Stimulated activated CD4-positive, alpha-beta T cell treated with anti-CD3 and anti-CD28 coated beads, Interleukin-15, amount 100 ng/mL, for 1 hour (primary cell): Measurements from ENCODE around the gene AUP1.
"Not testable (repeated sequence)": the region's sequence is repeated elsewhere in the genome, so short reads cannot be mapped to it uniquely, and the experiment has no call there.

ENCODE experiments used
- DNase-seq, 2 donors: peaks; one replicate each; pipeline ENCODE4 v3.0.0-alpha.2; 2020; ENCODE audit warnings: low read depth in 1 of 2, low spot score in 1 of 2

Gene AUP1

DNA sequence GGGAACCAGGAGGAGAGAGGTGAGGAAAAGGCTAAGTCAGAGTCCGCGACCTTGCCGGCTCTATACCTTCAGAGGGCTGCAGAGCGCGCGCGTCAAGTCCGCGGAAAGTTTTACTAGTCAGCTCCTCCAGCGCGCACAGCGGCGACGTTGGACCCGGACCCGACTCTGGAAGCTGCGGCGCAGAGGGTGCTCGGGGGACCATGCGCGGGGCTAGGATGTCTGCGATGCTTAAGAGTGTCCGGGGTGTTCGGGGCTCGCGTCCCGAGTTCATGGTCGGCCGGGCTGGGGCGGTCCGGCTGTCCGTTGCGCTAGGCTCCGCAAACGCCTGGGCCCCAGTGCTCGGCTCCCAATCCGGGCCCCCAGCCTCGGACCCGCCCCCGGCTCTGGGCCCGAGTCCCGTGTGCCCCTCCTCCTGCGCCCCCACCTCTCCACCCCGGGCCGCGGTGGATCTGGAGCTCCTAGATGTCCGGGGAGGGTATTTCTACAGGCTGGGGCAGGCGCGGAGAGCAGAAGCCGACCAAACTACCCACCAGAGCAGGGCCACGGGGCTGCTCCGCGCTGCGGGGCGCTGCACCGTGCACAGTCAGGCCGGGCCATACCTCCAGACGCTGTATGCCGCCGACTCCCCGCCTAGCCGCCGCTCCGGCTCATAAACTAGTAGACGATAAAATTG is 30.1 kb downstream of the AUP1 start, which contains the start of gene LBX2:
Gene LBX2, minus strand, starts transcription at position 337 of the 673 bp plus-strand sequence. Its CDS starts 66 bp downstream, at position 271.
- no peak for DNase-seq

GRCh38 chr2:74498500-74499266 is 30.8 kb downstream of the AUP1 start:
- no peak for DNase-seq

DNA sequence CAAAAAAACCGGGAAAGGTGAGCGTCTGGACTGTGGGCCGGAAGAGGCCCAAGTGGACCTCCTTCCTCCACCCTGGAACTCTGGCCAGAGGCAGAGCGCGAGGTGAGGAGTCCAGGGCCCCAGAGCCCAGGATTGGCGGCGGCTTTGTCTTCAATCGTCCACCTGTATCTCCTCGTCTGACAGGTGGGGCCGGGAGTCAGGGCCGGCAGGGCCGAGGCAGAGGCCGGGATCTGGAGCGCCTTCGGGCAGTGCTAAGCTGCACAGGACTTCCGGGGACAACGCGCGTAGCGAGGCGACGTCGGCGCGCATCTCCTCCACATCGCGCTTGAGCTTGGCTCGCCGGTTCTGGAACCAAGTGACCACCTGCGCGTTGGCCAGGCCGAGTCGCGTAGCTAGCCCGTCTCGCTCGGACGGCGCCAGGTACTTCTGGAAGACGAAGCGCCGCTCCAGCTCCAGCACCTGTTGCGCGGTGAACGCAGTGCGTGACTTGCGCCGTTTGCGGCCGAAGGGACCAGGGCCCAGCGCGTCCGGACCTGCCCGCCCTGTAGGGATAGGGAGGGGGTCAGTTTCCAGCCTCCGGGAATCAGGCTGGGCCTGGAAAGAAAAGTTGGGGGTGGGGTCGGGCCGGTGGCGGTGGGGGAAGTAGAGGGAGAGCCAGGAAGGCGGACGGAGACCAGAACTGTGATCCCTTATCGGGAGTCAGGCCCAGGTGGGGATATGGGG is 31.6 kb downstream of the AUP1 start:
- no peak for DNase-seq

DNA sequence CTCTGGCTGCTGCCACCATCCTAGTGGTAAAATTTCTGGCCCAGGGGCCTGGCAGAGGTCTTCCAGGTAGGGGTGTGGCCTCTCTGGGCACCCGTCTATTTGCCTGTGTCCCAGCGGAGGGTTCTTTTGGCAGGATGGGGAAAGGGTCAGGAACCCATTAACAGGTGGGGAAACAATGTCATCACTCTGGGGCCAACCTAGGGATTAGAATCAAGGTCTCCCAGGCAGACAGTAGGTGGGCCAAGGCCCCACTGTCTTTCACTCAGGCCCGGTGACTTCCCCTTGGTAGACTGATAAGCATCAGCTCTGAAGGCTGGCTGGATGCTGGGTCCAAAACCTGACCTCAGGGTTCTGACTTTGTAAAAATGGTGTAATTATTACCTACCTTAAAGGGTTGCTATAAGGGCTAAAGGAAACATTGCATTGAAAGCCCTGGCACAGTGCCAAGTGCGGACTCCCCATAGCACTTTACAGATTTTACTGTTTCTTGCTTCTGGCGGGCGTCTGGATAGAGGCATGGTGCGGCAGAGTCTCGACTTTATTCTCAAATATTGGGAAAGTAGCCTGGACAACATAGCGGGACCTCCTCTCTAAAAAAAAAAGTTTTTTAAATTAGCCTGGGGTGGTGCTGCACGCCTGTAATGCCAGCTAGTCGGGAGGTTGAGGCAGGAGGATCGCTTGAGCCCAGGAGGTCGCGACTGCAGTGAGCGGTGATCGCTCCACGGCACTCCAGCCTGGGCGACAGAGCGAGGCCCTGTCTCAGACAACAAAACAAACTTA is 32.3 kb downstream of the AUP1 start:
- DNase-seq: no peak

GRCh38 chr2:74495440-74495839 is 34.1 kb downstream of the AUP1 start:
- DNase-seq: no peak

DNA sequence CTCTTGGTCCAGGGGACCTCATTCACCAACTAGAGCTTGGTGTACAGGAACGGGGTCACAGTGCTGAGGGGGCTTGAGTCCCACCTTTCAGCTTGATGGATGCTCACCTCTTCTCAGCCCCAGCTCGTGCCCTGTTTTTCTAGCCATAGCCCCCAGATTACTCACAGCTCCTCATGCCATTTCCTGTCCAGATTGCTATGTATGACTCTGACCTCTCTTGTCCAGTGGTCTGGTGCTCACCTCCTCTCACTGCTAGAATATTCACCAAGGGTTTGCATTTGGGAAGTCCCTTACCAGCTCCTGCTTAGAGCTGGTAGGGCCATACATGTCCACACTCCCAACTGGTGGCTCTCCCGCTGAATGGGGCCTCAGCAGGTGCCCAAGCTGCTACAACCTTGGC is 36.0 kb downstream of the AUP1 start:
- DNase-seq: no peak

GRCh38 chr2:74491648-74492544 is 37.6 kb downstream of the AUP1 start:
- DNase-seq: no peak

GRCh38 chr2:74489906-74490305 is 39.6 kb downstream of the AUP1 start:
- DNase-seq: no peak

- DNase-seq: no peak
These were observed 40.6 kb downstream of the AUP1 start for GRCh38 chr2:74488643-74489481.

- DNase-seq: no peak
These were observed 43.4 kb downstream of the AUP1 start for GRCh38 chr2:74486141-74486540.

- not testable (repeated sequence) for DNase-seq
These were observed 45.8 kb downstream of the AUP1 start for GRCh38 chr2:74483675-74484164.

GRCh38 chr2:74482801-74483674 is 46.5 kb downstream of the AUP1 start, which contains the start of the genes CCDC142 and TTC31:
TSS of gene CCDC142 (minus strand) at chr2:74482998. CDS start at chr2:74482837, 161 bp downstream.
TSS of gene TTC31 (plus strand) at chr2:74483081. CDS start at chr2:74483096, 15 bp downstream.
- DNase-seq: peak; percentile 80 to 81

GRCh38 chr2:74481961-74482800 is 47.3 kb downstream of the AUP1 start:
- DNase-seq: no peak

DNA sequence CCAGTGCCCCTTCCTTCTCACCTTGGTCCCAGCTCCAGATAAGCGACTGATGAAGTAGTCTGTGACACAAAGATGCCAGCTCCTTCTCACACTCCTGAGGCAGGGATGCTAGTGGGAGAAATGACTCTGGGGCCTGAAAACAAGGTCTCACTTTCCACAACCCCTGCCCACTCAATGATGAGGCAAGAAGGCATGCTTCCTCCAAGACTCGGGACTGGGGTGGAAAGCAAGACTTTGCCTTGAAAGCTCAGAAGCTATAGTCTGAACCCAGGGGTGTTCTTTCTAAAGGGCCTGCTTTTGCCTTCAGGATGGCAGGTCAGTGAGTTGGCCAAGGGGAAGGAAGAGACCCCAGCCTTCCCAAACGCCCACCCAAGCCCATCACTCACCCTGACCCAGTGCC is 48.1 kb downstream of the AUP1 start:
- no peak for DNase-seq
